ENCODE data around the gene ZNF639. TPM values are rescaled to one million over a fixed set of nuclear protein-coding genes. Genes with fewer than 3 reads are reported as not detected.

Gene ZNF639
- total and polyA plus RNA-seq, 2 of the 13 experiments (the other 11 are each of a cell fraction or from before 2014, with no cell fraction given), result 11.6 to 42.4 TPM

GRCh38 chr3:179323197-179324110 is 623 bp downstream of the ZNF639 start (continued):
- TF ChIP-seq TMF1 (CRISPR knock-in tag; IDR thresholded peaks at IDR 0.05; ENCODE audit: low read depth), result no peak; the same call in 1 of the 2 replicates
- no peak for TF ChIP-seq ZNF792 (CRISPR knock-in tag; IDR thresholded peaks at IDR 0.05)
- TF ChIP-seq ZFP90 (CRISPR knock-in tag; IDR thresholded peaks at IDR 0.05; ENCODE audit: borderline replicate concordance), result no peak
- TF ChIP-seq ZNF225 (CRISPR knock-in tag; IDR thresholded peaks at IDR 0.05), result no peak
- TF ChIP-seq ZNF747 (CRISPR knock-in tag; IDR thresholded peaks at IDR 0.05; ENCODE audit: borderline replicate concordance), result no peak
- peak; percentile 60; the same call in 1 of the 2 replicates for TF ChIP-seq ZBTB10 (CRISPR knock-in tag; IDR thresholded peaks at IDR 0.05; ENCODE audit: borderline replicate concordance)
- TF ChIP-seq NFKB2 (CRISPR knock-in tag; IDR thresholded peaks at IDR 0.05; ENCODE audit: borderline replicate concordance), result peak; percentile 45; the same call in 1 of the 2 replicates
- TF ChIP-seq KLF13 (CRISPR knock-in tag; IDR thresholded peaks at IDR 0.05), result no peak
- TF ChIP-seq ZNF343 (CRISPR knock-in tag; IDR thresholded peaks at IDR 0.05), result no peak; the same call in 1 of the 2 replicates
- TF ChIP-seq AHR (CRISPR knock-in tag; IDR thresholded peaks at IDR 0.05), result peak; percentile 54; the same call in 1 of the 2 replicates
- TF ChIP-seq ZNF839 (CRISPR knock-in tag; IDR thresholded peaks at IDR 0.05; ENCODE audit: borderline replicate concordance), result no peak
- no peak for TF ChIP-seq ZNF512B (CRISPR knock-in tag; IDR thresholded peaks at IDR 0.05; ENCODE audit: borderline replicate concordance)
- peak; percentile 23 for TF ChIP-seq HNRNPLL (IDR thresholded peaks at IDR 0.05; ENCODE audit: low read depth, low read length, poor library complexity, severe bottlenecking)
- no peak for TF ChIP-seq ZNF773 (CRISPR knock-in tag; IDR thresholded peaks at IDR 0.05; ENCODE audit: borderline replicate concordance)
- no peak for TF ChIP-seq MLX (CRISPR knock-in tag; IDR thresholded peaks at IDR 0.05)
- TF ChIP-seq ZBTB14 (CRISPR knock-in tag; IDR thresholded peaks at IDR 0.05), result no peak
- peak; percentile 53; the same call in 1 of the 2 replicates for TF ChIP-seq ARNT2 (CRISPR knock-in tag; IDR thresholded peaks at IDR 0.05; ENCODE audit: low read depth)
- TF ChIP-seq FLYWCH1 (CRISPR knock-in tag; IDR thresholded peaks at IDR 0.05), result no peak
- no peak for TF ChIP-seq ZNF383 (CRISPR knock-in tag; IDR thresholded peaks at IDR 0.05; ENCODE audit: borderline replicate concordance)
- no peak for TF ChIP-seq ZNF296 (CRISPR knock-in tag; conservative IDR thresholded peaks at IDR 0.05)
- TF ChIP-seq NCOA1 (CRISPR knock-in tag; IDR thresholded peaks at IDR 0.05), result no peak
